Fibroblast of pulmonary artery (primary cell): ENCODE results near the gene FGR.

ENCODE experiments used
- DNase-seq: peaks from one replicate; pipeline ENCODE4 v3.0.0-alpha.2; 2010; ENCODE audit warnings: low read depth
- H3K4me3 ChIP-seq: replicated peaks from 2 replicates; pipeline ENCODE4 v1.5.1; 2011; ENCODE audit warnings: low read depth, mild to moderate bottlenecking, control low read depth, low read length, moderate library complexity
- TF ChIP-seq, protein P1 (sequence below): IDR thresholded peaks from 2 replicates; pipeline ENCODE4 v1.5.1; 2011; ENCODE audit warnings: mild to moderate bottlenecking, control low read depth, low read length, inconsistent platforms; ENCODE audit errors: missing control alignments

Gene FGR

DNA sequence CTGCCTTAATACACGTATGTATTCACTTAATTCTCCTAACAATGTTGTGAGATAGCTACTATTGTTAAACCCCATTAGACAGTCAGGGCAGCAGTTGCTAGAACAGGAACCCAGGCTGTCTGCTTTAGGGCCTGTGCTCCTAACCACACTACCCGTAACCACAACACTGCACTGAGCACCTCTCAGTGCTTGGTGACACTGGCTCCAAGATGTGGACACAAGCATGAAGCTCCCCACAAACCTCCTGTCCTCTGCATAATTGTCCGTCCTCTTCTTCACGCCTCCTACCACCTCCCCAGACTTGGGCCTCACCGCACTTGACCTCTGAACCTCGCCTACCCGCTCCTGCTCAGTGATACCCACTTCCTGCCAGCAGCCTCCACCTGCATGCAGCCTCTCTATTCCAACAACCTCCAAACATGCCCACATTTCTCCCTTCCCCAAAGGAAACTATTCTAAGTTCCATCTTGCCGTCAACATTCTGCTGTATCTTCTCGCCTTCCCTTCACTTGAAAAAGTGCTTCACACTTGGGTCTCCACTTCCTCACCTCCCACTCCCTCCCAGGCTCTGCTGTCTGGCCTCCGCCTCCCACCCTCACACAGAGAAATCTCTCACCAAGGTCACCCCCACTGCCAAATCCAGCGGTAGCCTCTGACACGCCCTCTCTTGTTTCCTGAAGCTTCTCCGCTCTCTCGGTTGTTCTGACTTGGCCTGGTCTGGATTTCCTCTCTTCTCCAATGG is 16.5 kb downstream of the FGR start:
- H3K4me3 ChIP-seq, result no peak overlapping the region
- no peak for DNase-seq

DNA sequence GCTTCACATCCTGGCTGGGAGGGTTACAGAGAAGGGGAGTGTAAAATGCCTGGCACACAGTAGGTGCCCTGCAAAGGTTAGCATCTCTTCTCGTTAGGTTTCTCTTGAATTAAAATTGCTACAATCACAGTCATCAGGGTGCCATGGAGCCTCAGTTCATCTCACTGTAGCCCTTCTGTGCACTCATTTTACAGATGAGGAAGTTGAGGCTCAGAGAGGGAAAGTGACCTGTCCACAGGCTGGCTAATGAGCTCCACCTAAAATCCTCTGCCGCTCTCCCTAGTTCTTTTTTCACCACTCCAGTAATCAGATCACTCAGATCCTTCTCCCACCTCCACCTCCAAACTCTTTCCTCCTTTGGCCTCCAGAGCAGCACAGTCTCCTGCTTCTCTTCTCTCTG is 17.6 kb downstream of the FGR start:
- TF ChIP-seq, protein P1, sequence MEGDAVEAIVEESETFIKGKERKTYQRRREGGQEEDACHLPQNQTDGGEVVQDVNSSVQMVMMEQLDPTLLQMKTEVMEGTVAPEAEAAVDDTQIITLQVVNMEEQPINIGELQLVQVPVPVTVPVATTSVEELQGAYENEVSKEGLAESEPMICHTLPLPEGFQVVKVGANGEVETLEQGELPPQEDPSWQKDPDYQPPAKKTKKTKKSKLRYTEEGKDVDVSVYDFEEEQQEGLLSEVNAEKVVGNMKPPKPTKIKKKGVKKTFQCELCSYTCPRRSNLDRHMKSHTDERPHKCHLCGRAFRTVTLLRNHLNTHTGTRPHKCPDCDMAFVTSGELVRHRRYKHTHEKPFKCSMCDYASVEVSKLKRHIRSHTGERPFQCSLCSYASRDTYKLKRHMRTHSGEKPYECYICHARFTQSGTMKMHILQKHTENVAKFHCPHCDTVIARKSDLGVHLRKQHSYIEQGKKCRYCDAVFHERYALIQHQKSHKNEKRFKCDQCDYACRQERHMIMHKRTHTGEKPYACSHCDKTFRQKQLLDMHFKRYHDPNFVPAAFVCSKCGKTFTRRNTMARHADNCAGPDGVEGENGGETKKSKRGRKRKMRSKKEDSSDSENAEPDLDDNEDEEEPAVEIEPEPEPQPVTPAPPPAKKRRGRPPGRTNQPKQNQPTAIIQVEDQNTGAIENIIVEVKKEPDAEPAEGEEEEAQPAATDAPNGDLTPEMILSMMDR, result no peak
- no peak for DNase-seq
- H3K4me3 ChIP-seq, result no peak overlapping the region

More for the DNA sequence above, 16.5 kb downstream of the FGR start:
- TF ChIP-seq, protein P1, result no peak

DNA sequence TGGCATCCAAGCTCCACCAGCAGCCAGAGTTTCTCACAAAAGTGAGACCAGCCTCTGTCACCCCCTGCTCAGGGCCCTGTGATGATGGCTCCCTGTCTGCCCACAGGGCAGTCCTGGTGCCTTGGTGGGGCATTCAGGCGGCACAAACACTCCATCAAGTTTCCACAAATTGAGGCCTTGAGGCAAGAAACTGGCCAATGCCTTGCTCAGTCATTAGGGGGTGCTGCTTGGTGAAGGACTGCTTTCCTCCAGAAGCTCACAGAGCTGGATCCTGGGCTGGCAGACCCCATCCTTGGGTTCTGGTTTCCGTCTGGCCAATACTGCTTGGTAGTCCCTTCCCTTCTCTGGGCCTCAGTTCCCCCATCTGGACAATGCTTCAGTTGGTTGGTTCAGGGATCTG is 18.5 kb downstream of the FGR start:
- no peak overlapping the region for H3K4me3 ChIP-seq
- TF ChIP-seq, protein P1, result peak; percentile 27
- DNase-seq, result no peak

DNA sequence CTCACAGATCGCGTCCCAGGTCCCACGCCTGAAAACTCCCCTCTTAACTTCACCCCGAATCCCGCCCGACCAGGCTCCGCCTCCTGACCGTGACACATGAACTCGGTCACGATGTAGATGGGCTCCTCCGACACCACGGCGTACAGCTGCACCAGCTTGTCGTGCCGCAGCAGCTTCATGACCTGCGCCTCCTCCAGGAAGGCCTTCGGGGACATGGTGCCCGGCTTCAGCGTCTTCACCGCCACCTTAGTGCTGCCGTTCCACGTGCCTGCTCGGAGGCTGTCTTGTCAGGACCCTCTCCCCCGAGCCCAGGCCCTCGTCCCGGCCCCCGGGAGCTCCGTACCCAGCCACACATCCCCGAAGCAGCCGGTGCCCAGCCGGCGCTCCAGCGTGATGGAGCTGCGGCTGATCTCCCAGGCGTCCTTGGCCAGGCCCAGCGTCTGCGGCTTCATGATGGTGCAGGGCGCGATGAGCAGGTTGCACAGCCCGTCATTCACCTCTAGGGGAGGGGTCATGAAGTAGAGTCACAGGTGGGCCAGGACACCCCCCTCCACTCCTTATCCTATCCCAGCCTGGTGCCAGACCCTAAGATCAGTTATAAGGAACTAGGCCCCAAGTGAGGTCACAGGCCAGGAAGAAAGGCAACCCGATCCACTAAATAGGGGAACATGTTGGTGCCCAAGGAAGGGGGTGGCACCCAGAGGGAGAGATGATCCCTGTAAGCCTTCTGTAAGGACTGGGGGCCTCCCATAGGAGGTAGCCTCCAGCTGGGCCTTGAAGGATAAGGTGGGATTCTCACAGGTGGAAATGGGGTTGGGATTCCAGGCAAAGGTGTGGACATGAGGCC is 19.4 kb downstream of the FGR start:
- no peak overlapping the region for H3K4me3 ChIP-seq
- DNase-seq, result no peak
- TF ChIP-seq, protein P1, result no peak

DNA sequence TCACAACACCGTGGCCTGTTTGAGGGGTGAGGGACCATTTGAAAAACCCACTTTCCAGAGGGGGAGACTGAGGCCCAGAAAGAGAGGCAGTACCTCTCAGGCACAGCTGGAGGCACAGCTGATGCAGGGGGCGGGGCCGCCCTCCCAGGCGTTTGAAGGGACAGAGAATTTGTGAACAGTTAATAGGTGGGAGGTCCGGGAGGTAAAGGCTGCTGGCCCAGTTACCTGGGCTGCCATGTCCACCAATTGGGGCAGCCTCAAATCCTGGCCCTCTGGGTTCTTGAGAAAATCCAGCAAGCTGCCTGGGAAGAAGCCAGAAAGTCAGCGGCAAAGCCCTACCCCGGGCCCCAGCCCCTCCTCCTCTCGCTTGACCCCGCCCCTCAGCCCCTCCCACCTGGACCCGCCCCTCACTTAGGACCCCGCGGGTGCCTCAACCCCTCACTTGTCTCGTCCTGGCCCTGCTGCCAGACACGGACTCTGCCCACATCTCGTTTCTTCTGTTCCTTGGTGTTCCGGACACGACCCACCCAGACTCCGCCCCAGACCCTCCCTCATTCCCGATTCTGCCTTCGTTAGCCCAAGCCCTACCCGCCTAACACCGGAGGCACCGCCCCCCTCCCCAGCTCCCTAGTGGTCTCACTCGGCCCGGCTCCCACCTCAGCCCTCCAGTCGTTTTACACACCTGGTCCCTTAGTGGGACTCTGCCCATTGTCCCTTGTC is 20.2 kb downstream of the FGR start:
- H3K4me3 ChIP-seq, result no peak overlapping the region
- TF ChIP-seq, protein P1, result no peak
- DNase-seq, result no peak

DNA sequence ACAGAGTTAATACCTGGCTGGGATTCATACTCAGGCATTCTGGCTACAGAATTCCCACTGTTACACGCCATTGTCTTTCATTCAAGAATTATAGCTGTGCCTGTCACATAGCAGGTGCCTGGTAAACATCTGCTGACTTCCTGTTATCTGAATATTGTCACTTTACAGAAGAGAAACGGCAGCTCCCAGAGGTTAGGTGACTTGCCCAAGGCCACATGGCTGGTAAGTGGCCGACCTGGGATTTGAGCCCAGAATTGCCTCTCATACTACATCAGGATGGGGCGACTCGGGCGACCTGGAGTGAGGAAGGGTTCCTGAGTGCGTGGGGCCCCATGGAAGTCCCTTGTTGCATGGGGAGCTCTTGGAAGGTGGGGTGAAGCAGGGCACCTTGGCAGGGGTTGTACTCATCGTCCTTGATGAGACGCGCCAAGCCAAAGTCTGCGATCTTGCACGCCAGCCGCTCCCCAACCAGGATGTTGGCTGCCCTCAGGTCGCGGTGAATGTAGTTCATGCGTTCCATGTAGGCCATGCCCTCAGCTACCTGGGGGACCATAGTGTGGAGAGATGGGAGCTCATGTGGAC is 20.9 kb downstream of the FGR start:
- TF ChIP-seq, protein P1, result no peak
- H3K4me3 ChIP-seq, result no peak overlapping the region
- no peak for DNase-seq
